ENCODE data around the gene KIF6.
A peak's percentile ranks its signal among the peaks of the same experiment; 100 is the strongest.

The KIF6 gene

GRCh38 chr6:39363280-39363679, 361.9 kb downstream of the KIF6 start:
- no peak for DNase-seq (ENCODE audit: low read depth in 1 of 2, low spot score in 1 of 2)
- Histone ChIP-seq H3K4me3 (replicated peaks; ENCODE audit: insufficient read depth, low read length) (no peak overlapping the region), H3K27me3 (ENCODE audit: insufficient read depth, poor library complexity, severe bottlenecking) (no peaks in the 10 kb centered on the region), H3K27ac (replicated peaks) (no peak overlapping the region)
- TF ChIP-seq POLR2AphosphoS5 (IDR thresholded peaks at IDR 0.05; ENCODE audit: low read depth), result no peak
- TF ChIP-seq, protein P1, sequence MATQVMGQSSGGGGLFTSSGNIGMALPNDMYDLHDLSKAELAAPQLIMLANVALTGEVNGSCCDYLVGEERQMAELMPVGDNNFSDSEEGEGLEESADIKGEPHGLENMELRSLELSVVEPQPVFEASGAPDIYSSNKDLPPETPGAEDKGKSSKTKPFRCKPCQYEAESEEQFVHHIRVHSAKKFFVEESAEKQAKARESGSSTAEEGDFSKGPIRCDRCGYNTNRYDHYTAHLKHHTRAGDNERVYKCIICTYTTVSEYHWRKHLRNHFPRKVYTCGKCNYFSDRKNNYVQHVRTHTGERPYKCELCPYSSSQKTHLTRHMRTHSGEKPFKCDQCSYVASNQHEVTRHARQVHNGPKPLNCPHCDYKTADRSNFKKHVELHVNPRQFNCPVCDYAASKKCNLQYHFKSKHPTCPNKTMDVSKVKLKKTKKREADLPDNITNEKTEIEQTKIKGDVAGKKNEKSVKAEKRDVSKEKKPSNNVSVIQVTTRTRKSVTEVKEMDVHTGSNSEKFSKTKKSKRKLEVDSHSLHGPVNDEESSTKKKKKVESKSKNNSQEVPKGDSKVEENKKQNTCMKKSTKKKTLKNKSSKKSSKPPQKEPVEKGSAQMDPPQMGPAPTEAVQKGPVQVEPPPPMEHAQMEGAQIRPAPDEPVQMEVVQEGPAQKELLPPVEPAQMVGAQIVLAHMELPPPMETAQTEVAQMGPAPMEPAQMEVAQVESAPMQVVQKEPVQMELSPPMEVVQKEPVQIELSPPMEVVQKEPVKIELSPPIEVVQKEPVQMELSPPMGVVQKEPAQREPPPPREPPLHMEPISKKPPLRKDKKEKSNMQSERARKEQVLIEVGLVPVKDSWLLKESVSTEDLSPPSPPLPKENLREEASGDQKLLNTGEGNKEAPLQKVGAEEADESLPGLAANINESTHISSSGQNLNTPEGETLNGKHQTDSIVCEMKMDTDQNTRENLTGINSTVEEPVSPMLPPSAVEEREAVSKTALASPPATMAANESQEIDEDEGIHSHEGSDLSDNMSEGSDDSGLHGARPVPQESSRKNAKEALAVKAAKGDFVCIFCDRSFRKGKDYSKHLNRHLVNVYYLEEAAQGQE (IDR thresholded peaks at IDR 0.05; ENCODE audit: insufficient replicate concordance, low read depth), result no peak
- TF ChIP-seq SPI1 (IDR thresholded peaks at IDR 0.05; ENCODE audit: borderline replicate concordance, low read depth), result no peak
- TF ChIP-seq, protein P2, sequence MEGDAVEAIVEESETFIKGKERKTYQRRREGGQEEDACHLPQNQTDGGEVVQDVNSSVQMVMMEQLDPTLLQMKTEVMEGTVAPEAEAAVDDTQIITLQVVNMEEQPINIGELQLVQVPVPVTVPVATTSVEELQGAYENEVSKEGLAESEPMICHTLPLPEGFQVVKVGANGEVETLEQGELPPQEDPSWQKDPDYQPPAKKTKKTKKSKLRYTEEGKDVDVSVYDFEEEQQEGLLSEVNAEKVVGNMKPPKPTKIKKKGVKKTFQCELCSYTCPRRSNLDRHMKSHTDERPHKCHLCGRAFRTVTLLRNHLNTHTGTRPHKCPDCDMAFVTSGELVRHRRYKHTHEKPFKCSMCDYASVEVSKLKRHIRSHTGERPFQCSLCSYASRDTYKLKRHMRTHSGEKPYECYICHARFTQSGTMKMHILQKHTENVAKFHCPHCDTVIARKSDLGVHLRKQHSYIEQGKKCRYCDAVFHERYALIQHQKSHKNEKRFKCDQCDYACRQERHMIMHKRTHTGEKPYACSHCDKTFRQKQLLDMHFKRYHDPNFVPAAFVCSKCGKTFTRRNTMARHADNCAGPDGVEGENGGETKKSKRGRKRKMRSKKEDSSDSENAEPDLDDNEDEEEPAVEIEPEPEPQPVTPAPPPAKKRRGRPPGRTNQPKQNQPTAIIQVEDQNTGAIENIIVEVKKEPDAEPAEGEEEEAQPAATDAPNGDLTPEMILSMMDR (IDR thresholded peaks at IDR 0.05; ENCODE audit: insufficient read depth, low read length), result no peak
- no peak for TF ChIP-seq GABPA (IDR thresholded peaks at IDR 0.05; ENCODE audit: low read depth)

- DNase-seq (ENCODE audit: low read depth in 1 of 2, low spot score in 1 of 2), result no peak
- Histone ChIP-seq H3K4me3 (replicated peaks; ENCODE audit: insufficient read depth, low read length) (no peak overlapping the region), H3K27me3 (ENCODE audit: insufficient read depth, poor library complexity, severe bottlenecking) (no peaks in the 10 kb centered on the region), H3K27ac (replicated peaks) (no peak overlapping the region)
- TF ChIP-seq, protein P2 (IDR thresholded peaks at IDR 0.05; ENCODE audit: insufficient read depth, low read length), result no peak
- TF ChIP-seq POLR2AphosphoS5 (IDR thresholded peaks at IDR 0.05; ENCODE audit: low read depth) (no peak), SPI1 (IDR thresholded peaks at IDR 0.05; ENCODE audit: borderline replicate concordance, low read depth) (no peak), GABPA (IDR thresholded peaks at IDR 0.05; ENCODE audit: low read depth) (no peak)
- TF ChIP-seq, protein P1 (IDR thresholded peaks at IDR 0.05; ENCODE audit: insufficient replicate concordance, low read depth), result no peak
Measured at GRCh38 chr6:39362487-39362865, 362.7 kb downstream of the KIF6 start.

DNA sequence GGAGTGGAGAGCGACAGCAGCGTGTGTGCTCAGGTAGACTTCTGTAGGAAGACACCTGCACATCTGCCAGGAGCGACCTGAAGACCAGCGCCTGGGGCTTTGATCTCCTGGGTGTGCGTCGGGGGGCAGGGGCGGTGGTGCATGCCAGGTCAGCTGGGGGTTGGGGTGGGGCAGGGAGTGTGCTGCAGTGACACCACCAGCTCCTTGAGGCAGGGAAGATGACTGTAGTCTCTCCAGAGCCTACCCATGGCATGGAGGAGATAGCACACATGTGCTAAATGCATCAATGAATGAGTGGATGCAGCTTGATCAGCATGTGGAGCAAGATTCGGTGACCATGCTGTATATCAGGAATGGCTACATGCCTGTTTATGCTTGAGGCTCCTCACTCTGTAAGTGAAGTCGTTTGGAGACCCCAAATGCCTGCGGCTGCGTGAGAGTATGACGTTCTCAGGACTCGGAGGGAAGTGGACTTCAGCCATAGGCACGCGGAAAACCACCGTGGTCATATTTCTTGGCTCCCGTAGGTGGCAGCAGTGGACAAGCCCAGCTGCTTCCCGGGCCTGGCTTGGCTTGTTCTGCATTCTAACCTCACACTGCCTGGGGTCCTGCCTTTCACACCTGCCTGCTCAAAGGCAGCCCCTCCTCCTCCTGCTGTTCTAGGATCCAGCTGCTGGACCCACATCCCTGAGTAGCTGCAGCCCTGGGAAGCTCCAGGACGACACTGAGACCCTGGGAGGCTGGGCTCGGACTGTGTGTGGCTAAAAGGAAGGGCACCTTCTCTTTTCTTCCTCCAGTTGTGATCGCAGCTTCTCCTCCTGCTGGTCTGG, 363.3 kb downstream of the KIF6 start:
- peak; percentile 20 to 68 for DNase-seq (ENCODE audit: low read depth in 1 of 2, low spot score in 1 of 2)
- H3K4me3 ChIP-seq (replicated peaks; ENCODE audit: insufficient read depth, low read length), result no peak overlapping the region
- TF ChIP-seq, protein P2 (IDR thresholded peaks at IDR 0.05; ENCODE audit: insufficient read depth, low read length), result peak; percentile 82
- TF ChIP-seq, protein P1 (IDR thresholded peaks at IDR 0.05; ENCODE audit: insufficient replicate concordance, low read depth), result no peak
- TF ChIP-seq GABPA (IDR thresholded peaks at IDR 0.05; ENCODE audit: low read depth) (no peak), SPI1 (IDR thresholded peaks at IDR 0.05; ENCODE audit: borderline replicate concordance, low read depth) (peak; percentile 69)
- H3K27me3 ChIP-seq (ENCODE audit: insufficient read depth, poor library complexity, severe bottlenecking), result no peaks in the 10 kb centered on the region
- no peak overlapping the region for H3K27ac ChIP-seq (replicated peaks)
